DOHH2 (cell line): Measurements from ENCODE around the gene TRPM3.

Experiments
- H3F3A ChIP-seq: fragments of 200-600 bp; sonication (generic), shearing (Covaris generic); 2 replicates; pipeline ENCODE4 v1.6.0; 2016; ENCODE audit warnings: antibody characterized with exemption, mild to moderate bottlenecking; ENCODE audit not compliant: control insufficient read depth, insufficient read depth
- H3K27ac ChIP-seq: fragments of 200-600 bp; sonication (generic); 2 replicates; pipeline ENCODE4 v1.5.1; 2014; ENCODE audit warnings: low read depth, mild to moderate bottlenecking, low read length, moderate library complexity
- H3K27me3 ChIP-seq: fragments of 200-600 bp; sonication (generic); 2 replicates; pipeline ENCODE4 v1.6.1; 2014; ENCODE audit warnings: mild to moderate bottlenecking, low read length, mixed read lengths; ENCODE audit not compliant: control insufficient read depth
- H3K36me3 ChIP-seq: fragments of 200-600 bp; sonication (generic); 2 replicates; pipeline ENCODE4 v1.6.1; 2014; ENCODE audit warnings: mild to moderate bottlenecking, low read length, moderate library complexity, mixed read lengths; ENCODE audit not compliant: control insufficient read depth
- H3K4me1 ChIP-seq: fragments of 200-600 bp; sonication (generic); 2 replicates; pipeline ENCODE4 v1.6.1; 2014; ENCODE audit warnings: mild to moderate bottlenecking, low read length, mixed read lengths; ENCODE audit not compliant: control insufficient read depth
- H3K4me2 ChIP-seq: fragments of 200-600 bp; sonication (generic); 2 replicates; pipeline ENCODE4 v1.6.0; 2014; ENCODE audit warnings: mild to moderate bottlenecking, low read length, moderate library complexity
- H3K4me3 ChIP-seq: fragments of 200-600 bp; sonication (generic); 2 replicates; pipeline ENCODE4 v1.5.1; 2014; ENCODE audit warnings: mild to moderate bottlenecking, low read length, mixed read lengths
- H3K79me2 ChIP-seq: fragments of 200-600 bp; sonication (generic); 2 replicates; pipeline ENCODE4 v1.6.1; 2014; ENCODE audit warnings: mild to moderate bottlenecking, low read length, mixed read lengths; ENCODE audit not compliant: control insufficient read depth
- H3K9me2 ChIP-seq: fragments of 200-600 bp; sonication (generic); replicated peaks from 2 replicates; pipeline ENCODE4 v1.6.1; 2014; ENCODE audit warnings: mild to moderate bottlenecking, low read length, mixed read lengths; ENCODE audit not compliant: control insufficient read depth
- H3K9me3 ChIP-seq: fragments of 200-600 bp; sonication (generic); 2 replicates; pipeline ENCODE4 v1.6.1; 2014; ENCODE audit warnings: antibody characterized with exemption, low read length, mixed read lengths; ENCODE audit not compliant: control insufficient read depth, insufficient read depth
- H4K20me1 ChIP-seq: fragments of 200-600 bp; sonication (generic); 2 replicates; pipeline ENCODE4 v1.6.0; 2014; ENCODE audit warnings: low read depth, mild to moderate bottlenecking, antibody characterized with exemption, low read length, moderate library complexity; ENCODE audit not compliant: control insufficient read depth, insufficient read depth
- CTCF ChIP-seq: fragments of 200-600 bp; sonication (generic); IDR thresholded peaks from one replicate; pipeline ENCODE4 v1.5.1; 2014; ENCODE audit warnings: antibody characterized with exemption, mild to moderate bottlenecking, low read depth, low read length; ENCODE audit not compliant: poor library complexity, severe bottlenecking
- EZH2phosphoT487 ChIP-seq: fragments of 200-600 bp; sonication (generic); IDR thresholded peaks from 2 replicates; pipeline ENCODE4 v1.6.1; 2017; ENCODE audit warnings: borderline replicate concordance, mild to moderate bottlenecking, antibody characterized with exemption, low read length, moderate library complexity, mixed read lengths

Gene TRPM3

GRCh38 chr9:70852711-70853240, 268.6 kb downstream of the TRPM3 start:
- H3F3A ChIP-seq = no peaks in the 10 kb centered on the region

GRCh38 chr9:70840266-70840665, 281.2 kb downstream of the TRPM3 start:
- Histone ChIP-seq H3K79me2 (no peaks in the 10 kb centered on the region), H3K9me3 (no peaks in the 10 kb centered on the region), H3K4me2 (no peak overlapping the region), H3F3A (no peaks in the 10 kb centered on the region), H3K9me2 (no peaks in the 10 kb centered on the region), H4K20me1 (no peaks in the 10 kb centered on the region), H3K36me3 (no peaks in the 10 kb centered on the region), H3K4me3 (no peak overlapping the region), H3K27me3 (no peaks in the 10 kb centered on the region; the same call in 1 of the 2 replicates), H3K27ac (no peak overlapping the region), H3K4me1 (no peaks in the 10 kb centered on the region)
- TF ChIP-seq CTCF (no peak), EZH2phosphoT487 (no peak)

More at GRCh38 chr9:70852711-70853240, 268.6 kb downstream of the TRPM3 start:
- Histone ChIP-seq H3K4me3 (no peak overlapping the region), H3K9me3 (no peaks in the 10 kb centered on the region), H3K4me2 (no peak overlapping the region), H3K27me3 (no peaks in the 10 kb centered on the region), H3K27ac (no peak overlapping the region), H4K20me1 (no peaks in the 10 kb centered on the region), H3K36me3 (no peaks in the 10 kb centered on the region), H3K79me2 (no peaks in the 10 kb centered on the region), H3K4me1 (no peaks in the 10 kb centered on the region), H3K9me2 (no peaks in the 10 kb centered on the region)
- TF ChIP-seq CTCF = no peak
- no peak for TF ChIP-seq EZH2phosphoT487

- Histone ChIP-seq H3K27me3 (no peaks in the 10 kb centered on the region; the same call in 1 of the 2 replicates), H3K9me2 (no peaks in the 10 kb centered on the region), H3K4me1 (peaks cover 6% of the 10 kb centered on the region), H3K27ac (no peak overlapping the region), H3K36me3 (no peaks in the 10 kb centered on the region), H3K9me3 (no peaks in the 10 kb centered on the region), H3K4me2 (no peak overlapping the region), H4K20me1 (no peaks in the 10 kb centered on the region), H3K4me3 (no peak overlapping the region), H3F3A (no peaks in the 10 kb centered on the region), H3K79me2 (no peaks in the 10 kb centered on the region)
- TF ChIP-seq EZH2phosphoT487 = no peak
- TF ChIP-seq CTCF = no peak
Measured at GRCh38 chr9:70835323-70835722, 286.1 kb downstream of the TRPM3 start.
